ENCODE data around the gene MAFG.

DNA sequence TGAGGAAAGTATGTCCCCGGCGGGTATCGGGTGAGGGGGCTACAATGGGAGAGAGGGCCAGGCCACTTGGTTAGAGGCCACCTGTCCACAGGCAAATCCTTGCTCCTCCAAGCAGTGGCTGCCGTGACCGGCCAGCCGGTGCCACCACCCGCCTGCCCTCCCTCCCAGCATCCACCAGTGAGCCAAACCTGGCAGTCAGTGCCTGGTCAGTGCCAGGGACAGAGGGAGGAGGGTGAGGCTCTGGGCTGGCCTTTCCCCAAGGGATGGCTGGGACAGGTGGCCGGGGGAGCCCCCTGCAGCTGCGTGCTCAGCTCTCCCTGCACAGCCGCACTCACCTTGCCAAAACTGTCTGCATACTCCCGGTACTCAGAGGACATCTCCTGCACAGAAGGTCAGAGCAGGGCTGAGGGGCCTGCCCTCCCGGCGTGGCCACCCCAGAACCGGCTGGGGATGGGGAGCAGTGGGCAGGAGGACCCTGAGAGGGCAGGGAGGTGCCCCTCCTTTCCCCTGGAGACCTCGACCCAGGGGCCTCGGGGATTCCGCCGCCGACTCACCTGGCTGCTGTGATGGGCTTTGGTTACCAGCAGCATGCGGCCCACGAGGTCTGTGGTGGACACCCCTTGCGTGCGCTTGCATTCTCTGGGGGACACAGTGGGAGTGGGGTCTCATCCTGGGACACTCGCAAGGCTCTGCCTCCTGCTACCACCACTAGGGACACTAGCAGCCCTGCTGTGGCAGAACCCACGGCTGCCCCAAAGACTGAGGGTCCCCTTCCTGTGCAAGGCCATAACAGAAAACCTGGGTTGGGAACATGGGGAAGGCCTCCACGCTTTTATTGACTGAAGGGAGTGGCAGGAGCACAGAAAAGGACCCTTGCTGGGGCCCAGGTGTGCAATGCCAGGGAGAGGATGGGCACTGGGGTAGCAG is 20.1 kb downstream of the MAFG start:
- no peak for TF ChIP-seq POLR2A (IDR thresholded peaks at IDR 0.05; ENCODE audit: low read depth, low read length)
- no peak for TF ChIP-seq POLR2AphosphoS5 (IDR thresholded peaks at IDR 0.05; ENCODE audit: low read depth, low read length)
- no peak for TF ChIP-seq TAF1 (IDR thresholded peaks at IDR 0.05; ENCODE audit: low read depth, low read length)
- TF ChIP-seq SPI1 (IDR thresholded peaks at IDR 0.05; ENCODE audit: low read depth, low read length): no peak
- no peak for TF ChIP-seq PAX5 (IDR thresholded peaks at IDR 0.05; ENCODE audit: insufficient read depth, low read length, severe bottlenecking)

All from GM12891 (cell line).